HEK293 (cell line): ENCODE results near the gene PLEKHG5.

Experiments used
- MEIS1 ChIP-seq: sonication (generic); formaldehyde crosslinking; IDR thresholded peaks from 2 replicates; pipeline ENCODE4 v1.8.1; 2022; ENCODE audit warnings: missing genetic modification reagents, mild to moderate bottlenecking, borderline replicate concordance
- MZF1 ChIP-seq: fragments of 450-650 bp; formaldehyde crosslinking; IDR thresholded peaks from 2 replicates; pipeline ENCODE4 v1.5.1; 2017; ENCODE audit warnings: missing biosample characterization, missing genetic modification characterization, borderline replicate concordance
- ZBTB1 ChIP-seq: fragments of 450-650 bp; formaldehyde crosslinking; IDR thresholded peaks from 2 replicates; pipeline ENCODE4 v1.5.1; 2016; ENCODE audit warnings: missing biosample characterization, missing genetic modification characterization
- ZNF202 ChIP-seq: fragments of 450-650 bp; formaldehyde crosslinking; IDR thresholded peaks from 2 replicates; pipeline ENCODE4 v1.5.1; 2016; ENCODE audit warnings: missing biosample characterization, missing genetic modification characterization, borderline replicate concordance
- ZNF214 ChIP-seq: fragments of 450-650 bp; formaldehyde crosslinking; IDR thresholded peaks from 2 replicates; pipeline ENCODE4 v1.5.1; 2017; ENCODE audit warnings: missing biosample characterization, mild to moderate bottlenecking, missing genetic modification characterization, borderline replicate concordance
- ZNF24 ChIP-seq: fragments of 450-650 bp; formaldehyde crosslinking; IDR thresholded peaks from 2 replicates; pipeline ENCODE4 v1.5.1; 2016; ENCODE audit warnings: missing biosample characterization, missing genetic modification characterization
- ZNF266 ChIP-seq: fragments of 450-650 bp; formaldehyde crosslinking; IDR thresholded peaks from 2 replicates; pipeline ENCODE4 v1.5.1; 2016; ENCODE audit warnings: missing biosample characterization, missing genetic modification characterization, low read depth
- ZNF335 ChIP-seq: fragments of 450-650 bp; formaldehyde crosslinking; conservative IDR thresholded peaks from 2 replicates; pipeline ENCODE4 v1.5.1; 2016; ENCODE audit warnings: missing biosample characterization, missing genetic modification characterization
- ZNF558 ChIP-seq: fragments of 450-650 bp; formaldehyde crosslinking; IDR thresholded peaks from 2 replicates; pipeline ENCODE4 v1.5.1; 2016; ENCODE audit warnings: missing biosample characterization, missing genetic modification characterization
- ZNF560 ChIP-seq: fragments of 450-650 bp; formaldehyde crosslinking; IDR thresholded peaks from 2 replicates; pipeline ENCODE4 v1.5.1; 2017; ENCODE audit warnings: missing biosample characterization, missing genetic modification characterization, borderline replicate concordance
- ZNF768 ChIP-seq: fragments of 450-650 bp; formaldehyde crosslinking; IDR thresholded peaks from 2 replicates; pipeline ENCODE4 v1.5.1; 2018; ENCODE audit warnings: missing biosample characterization, mild to moderate bottlenecking, missing genetic modification characterization
- ZNF777 ChIP-seq: fragments of 450-650 bp; formaldehyde crosslinking; IDR thresholded peaks from 2 replicates; pipeline ENCODE4 v1.5.1; 2017; ENCODE audit warnings: missing biosample characterization, missing genetic modification characterization, borderline replicate concordance
- TF ChIP-seq, protein P1 (sequence below): fragments of 450-650 bp; formaldehyde crosslinking; IDR thresholded peaks from 2 replicates; pipeline ENCODE4 v1.5.1; 2016; ENCODE audit warnings: missing biosample characterization, missing genetic modification characterization
- TF ChIP-seq, protein P2 (sequence below): fragments of 450-650 bp; formaldehyde crosslinking; conservative IDR thresholded peaks from 2 replicates; pipeline ENCODE4 v1.5.1; 2016; ENCODE audit warnings: low read depth, missing biosample characterization, missing genetic modification characterization

DNA sequence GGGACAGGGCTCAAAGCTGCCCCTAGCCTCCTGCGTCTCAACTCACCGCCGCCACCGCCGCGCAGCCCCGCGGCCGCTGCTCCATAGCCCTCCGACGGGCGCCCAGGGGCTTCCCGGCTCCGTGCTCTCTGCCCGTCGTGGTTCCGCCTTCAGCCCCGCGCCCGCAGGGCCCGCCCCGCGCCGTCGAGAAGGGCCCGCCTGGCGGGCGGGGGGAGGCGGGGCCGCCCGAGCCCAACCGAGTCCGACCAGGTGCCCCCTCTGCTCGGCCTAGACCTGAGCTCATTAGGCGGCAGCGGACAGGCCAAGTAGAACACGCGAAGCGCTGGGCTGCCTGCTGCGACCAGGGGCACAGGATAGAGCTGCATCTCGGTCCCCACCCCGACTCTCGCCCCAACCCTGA, 25.4 kb downstream of the PLEKHG5 start, which contains the start of gene TNFRSF25:
- TF ChIP-seq, protein P1, sequence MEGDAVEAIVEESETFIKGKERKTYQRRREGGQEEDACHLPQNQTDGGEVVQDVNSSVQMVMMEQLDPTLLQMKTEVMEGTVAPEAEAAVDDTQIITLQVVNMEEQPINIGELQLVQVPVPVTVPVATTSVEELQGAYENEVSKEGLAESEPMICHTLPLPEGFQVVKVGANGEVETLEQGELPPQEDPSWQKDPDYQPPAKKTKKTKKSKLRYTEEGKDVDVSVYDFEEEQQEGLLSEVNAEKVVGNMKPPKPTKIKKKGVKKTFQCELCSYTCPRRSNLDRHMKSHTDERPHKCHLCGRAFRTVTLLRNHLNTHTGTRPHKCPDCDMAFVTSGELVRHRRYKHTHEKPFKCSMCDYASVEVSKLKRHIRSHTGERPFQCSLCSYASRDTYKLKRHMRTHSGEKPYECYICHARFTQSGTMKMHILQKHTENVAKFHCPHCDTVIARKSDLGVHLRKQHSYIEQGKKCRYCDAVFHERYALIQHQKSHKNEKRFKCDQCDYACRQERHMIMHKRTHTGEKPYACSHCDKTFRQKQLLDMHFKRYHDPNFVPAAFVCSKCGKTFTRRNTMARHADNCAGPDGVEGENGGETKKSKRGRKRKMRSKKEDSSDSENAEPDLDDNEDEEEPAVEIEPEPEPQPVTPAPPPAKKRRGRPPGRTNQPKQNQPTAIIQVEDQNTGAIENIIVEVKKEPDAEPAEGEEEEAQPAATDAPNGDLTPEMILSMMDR (tag by site-specific recombination), result no peak
- no peak for TF ChIP-seq ZNF202 (tag by site-specific recombination)
- TF ChIP-seq ZNF558 (tag by site-specific recombination), result no peak
- no peak for TF ChIP-seq ZNF777 (tag by site-specific recombination)
- no peak for TF ChIP-seq ZNF24
- TF ChIP-seq ZBTB1 (tag by site-specific recombination), result no peak
- no peak for TF ChIP-seq ZNF214 (tag by site-specific recombination)
- TF ChIP-seq ZNF335 (tag by site-specific recombination), result no peak
- TF ChIP-seq, protein P2, sequence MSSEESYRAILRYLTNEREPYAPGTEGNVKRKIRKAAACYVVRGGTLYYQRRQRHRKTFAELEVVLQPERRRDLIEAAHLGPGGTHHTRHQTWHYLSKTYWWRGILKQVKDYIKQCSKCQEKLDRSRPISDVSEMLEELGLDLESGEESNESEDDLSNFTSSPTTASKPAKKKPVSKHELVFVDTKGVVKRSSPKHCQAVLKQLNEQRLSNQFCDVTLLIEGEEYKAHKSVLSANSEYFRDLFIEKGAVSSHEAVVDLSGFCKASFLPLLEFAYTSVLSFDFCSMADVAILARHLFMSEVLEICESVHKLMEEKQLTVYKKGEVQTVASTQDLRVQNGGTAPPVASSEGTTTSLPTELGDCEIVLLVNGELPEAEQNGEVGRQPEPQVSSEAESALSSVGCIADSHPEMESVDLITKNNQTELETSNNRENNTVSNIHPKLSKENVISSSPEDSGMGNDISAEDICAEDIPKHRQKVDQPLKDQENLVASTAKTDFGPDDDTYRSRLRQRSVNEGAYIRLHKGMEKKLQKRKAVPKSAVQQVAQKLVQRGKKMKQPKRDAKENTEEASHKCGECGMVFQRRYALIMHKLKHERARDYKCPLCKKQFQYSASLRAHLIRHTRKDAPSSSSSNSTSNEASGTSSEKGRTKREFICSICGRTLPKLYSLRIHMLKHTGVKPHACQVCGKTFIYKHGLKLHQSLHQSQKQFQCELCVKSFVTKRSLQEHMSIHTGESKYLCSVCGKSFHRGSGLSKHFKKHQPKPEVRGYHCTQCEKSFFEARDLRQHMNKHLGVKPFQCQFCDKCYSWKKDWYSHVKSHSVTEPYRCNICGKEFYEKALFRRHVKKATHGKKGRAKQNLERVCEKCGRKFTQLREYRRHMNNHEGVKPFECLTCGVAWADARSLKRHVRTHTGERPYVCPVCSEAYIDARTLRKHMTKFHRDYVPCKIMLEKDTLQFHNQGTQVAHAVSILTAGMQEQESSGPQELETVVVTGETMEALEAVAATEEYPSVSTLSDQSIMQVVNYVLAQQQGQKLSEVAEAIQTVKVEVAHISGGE (tag by site-specific recombination), result no peak
- no peak for TF ChIP-seq MZF1
- TF ChIP-seq ZNF266, result no peak
- TF ChIP-seq ZNF560 (tag by site-specific recombination), result no peak
- no peak for TF ChIP-seq MEIS1 (CRISPR knock-in tag)
- no peak for TF ChIP-seq ZNF768 (tag by site-specific recombination)
